HG03354 (cell line): ENCODE measurements around the gene CFAP57.

Experiments used
- ATAC-seq: cut with Tn5 transposase; IDR thresholded peaks from one replicate; pipeline ENCODE4 v1.9.1; 2021; ENCODE audit warnings: mild to moderate bottlenecking; ENCODE audit not compliant: unreplicated experiment, poor library complexity, severe bottlenecking

CFAP57 gene

DNA sequence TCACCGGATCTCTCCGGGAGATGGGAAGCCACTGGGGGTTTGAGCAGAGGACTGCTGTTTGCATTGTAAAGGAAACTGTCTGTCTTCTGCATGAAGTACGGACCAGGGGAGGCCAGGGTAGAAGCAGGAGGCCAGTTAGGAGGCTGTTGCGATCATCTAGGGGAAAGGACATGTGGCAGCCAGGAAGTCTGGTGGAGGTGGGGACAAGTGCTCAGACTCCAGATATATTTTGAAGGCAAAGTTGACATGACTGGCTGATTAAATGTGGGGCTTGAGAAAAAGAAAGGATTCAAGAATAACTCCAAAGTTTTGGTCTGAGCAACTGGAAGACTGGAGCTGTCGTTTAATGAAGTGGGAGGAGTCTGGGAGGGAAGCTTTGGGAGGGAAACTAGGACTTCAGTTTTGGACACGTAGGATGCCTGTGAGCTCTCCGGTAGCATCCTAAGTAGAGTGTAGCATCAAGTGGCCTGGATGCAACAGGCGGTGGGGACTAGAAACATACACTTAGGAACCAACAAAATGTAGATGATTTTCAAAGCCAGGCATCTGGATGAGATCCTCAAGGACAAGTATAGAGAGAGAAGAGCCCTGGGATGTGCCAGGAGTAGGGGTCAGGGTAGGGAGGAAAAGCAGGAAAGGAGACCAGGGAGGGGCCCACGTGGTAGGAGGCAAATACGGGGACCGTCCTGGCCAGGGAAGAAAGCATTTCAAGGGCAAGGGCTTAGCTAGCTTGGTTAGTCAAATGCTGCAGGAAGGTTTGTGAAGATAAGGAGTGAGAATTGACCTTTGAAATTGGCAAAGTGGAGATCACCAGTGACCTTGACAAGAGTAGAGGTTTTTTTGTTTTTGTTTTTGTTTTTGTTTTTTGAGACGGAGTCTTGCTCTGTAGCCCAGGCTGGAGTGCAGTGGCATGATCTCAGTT is 116.9 kb downstream of the CFAP57 start:
- no peak for ATAC-seq

DNA sequence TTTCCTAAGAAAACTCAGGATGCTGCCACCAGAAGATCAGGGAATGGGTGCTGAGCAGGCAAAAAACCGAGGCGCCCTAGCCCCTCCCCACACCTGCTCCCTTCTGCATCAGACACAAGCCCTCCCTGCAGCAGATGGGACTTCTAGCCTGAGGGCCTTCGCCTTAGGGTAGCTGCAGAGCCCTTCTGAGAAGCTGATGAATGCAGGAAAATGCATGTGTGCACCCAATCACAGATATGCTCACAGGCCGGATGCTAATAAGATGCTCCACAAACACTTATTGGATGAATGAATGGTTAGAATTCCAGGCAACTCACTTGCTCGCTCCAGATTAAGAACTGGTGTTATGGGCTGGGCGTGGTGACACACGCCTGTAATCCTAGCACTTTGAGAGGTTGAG is 120.1 kb downstream of the CFAP57 start:
- ATAC-seq: no peak

GRCh38 chr1:43292679-43293078 is 120.5 kb downstream of the CFAP57 start:
- ATAC-seq: no peak

GRCh38 chr1:43293176-43293575 is 121.0 kb downstream of the CFAP57 start:
- ATAC-seq: no peak

- no peak for ATAC-seq
Observed at GRCh38 chr1:43293896-43294760, 122.0 kb downstream of the CFAP57 start.

DNA sequence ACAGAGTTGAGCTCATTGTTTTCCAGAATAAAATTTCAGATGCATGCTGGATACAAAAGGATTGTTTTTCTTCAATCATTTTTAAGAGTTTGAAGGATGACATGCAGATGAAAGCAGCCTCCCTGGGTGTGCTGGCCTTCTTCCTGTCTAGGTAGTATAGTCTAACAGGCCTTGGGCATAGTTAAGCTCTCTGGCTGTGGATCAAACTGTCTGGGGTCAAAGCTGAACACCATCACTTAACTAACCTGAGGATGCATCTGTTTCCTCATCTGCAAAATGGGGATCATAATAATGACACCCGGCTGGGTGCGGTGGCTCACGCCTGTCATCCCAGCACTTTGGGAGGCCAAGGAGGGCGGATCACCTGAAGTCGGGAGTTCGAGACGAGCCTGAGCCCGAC is 122.6 kb downstream of the CFAP57 start:
- no peak for ATAC-seq

DNA sequence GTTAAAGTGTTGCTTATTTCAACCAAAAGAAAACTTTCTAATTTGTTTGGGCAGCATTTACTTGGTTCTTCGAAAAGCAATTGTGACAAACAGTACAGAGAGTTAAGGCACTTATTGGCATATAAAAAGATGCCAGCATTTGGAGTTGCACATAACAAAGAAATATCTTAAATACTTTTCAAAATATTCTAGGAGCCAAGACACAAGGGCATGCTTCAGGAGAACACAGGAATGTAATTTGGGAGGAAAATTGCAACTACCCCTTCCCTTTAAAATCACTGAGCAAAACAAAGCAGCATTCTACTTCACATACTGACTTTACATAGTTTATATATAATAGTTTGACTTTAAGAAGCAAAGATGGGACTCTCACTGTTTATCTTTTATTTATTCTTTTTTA is 124.1 kb downstream of the CFAP57 start:
- no peak for ATAC-seq

GRCh38 chr1:43298055-43298454 is 125.9 kb downstream of the CFAP57 start:
- no peak for ATAC-seq

DNA sequence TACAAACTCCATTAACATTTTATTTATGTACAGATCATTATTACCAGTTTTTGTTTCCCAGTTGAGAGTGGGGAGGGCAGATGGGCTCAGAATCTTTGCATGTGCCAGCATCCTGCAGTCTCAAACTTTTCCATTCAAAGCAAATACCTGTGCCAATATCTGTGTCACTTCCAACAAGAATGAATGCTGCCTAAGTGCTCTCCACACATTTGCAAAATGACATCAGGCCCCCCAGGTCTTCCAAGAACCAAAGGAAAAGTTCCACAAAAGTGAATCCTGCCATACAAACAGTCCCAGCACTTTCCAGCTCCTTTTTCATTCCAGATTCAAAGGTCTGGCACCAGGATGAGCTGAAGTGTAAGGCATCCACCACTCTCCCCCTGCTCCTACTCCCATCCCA is 127.0 kb downstream of the CFAP57 start:
- ATAC-seq: no peak

DNA sequence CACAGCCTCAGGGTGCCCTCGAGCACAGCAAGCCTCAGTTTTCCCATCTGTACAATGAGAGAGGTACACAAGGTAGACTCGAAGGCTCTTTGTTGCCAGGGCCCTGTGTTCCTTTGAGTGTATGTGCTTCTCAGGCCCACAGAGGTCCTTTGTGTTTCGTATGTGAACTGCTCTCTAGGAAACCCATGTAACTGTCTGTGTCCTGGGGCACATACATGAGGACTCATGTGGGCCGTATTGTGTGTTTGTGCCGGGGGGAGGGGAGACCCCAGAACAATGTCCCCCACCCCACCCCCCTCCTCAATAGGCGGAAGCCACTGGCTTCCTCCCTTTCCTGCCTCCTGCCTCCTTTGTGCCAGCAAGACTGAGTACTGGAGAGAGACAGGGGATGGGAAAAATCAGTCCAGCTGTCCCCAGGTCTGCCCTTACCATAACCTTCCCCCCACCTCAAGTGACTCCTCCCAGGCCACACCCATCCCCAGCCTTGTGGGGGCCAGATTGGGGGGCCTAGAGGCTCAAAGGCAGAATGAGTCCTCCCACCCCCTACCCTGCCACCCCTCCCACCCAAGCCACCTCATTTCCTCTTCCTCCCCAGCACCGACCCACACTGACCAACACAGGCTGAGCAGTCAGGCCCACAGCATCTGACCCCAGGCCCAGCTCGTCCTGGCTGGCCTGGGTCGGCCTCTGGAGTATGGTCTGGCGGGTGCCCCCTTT is 128.4 kb downstream of the CFAP57 start, which contains the start of gene TIE1:
Gene TIE1 (plus strand): TSS at position 605 of the 717 bp plus-strand sequence. CDS start 90 bp downstream, at position 695.
- ATAC-seq: no peak

- no peak for ATAC-seq
Observed at GRCh38 chr1:43302201-43302600, 130.1 kb downstream of the CFAP57 start.

DNA sequence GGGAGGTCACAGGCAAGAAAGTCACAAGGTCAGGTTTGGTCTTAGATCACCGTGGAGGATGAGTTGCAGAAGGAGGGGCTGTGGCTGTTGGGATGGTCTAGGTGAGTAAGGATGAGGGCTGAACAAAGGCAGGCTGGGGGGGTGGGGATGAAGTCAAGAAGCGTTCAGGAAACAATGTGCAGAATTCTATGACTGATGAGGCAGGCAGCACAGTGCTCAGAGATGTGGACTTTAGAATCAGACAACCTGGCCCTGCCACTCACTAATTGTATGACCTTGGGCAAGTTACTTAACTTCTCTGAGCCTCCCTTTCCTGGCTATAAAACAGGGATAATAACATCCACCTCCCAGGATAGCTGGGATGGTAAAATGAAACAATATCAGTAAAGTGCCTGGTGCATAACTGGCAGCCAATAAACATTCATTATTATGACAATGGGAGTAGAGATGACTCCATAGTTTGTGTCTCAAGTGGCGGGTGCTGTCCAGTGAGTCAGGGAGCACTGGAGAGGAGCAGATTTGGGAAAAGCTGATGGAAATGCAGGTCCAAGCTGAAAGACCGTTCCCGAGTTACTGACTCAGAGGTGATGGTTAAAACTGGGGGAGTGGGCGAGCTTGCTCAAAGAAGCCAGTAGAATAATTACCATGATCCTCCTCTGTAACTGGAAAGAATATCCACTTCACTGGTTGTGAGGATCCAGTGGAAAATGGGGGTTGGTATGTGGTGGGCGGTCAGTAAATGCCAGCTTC is 130.8 kb downstream of the CFAP57 start:
- no peak for ATAC-seq

GRCh38 chr1:43303471-43304313 is 131.6 kb downstream of the CFAP57 start:
- ATAC-seq: no peak
